H54 (cell line): ENCODE measurements around the gene MTX1.
"Not testable (repeated sequence)": the region's sequence is repeated elsewhere in the genome, so short reads cannot be mapped to it uniquely, and the experiment has no call there.

Experiments
- DNase-seq: peaks from one replicate; pipeline ENCODE4 v3.0.0; 2011; ENCODE audit warnings: low spot score, mixed read lengths; ENCODE audit not compliant: insufficient read length
- FAIRE-seq: peaks from 3 replicates; lab custom pipeline; 2011; peaks lifted over from hg19 to GRCh38; lab: Jason Lieb, UNC
- POLR2A ChIP-seq: IDR thresholded peaks from 2 replicates; pipeline ENCODE4 v1.6.1; 2011; ENCODE audit warnings: low read depth, mild to moderate bottlenecking, low read length

Gene MTX1

DNA sequence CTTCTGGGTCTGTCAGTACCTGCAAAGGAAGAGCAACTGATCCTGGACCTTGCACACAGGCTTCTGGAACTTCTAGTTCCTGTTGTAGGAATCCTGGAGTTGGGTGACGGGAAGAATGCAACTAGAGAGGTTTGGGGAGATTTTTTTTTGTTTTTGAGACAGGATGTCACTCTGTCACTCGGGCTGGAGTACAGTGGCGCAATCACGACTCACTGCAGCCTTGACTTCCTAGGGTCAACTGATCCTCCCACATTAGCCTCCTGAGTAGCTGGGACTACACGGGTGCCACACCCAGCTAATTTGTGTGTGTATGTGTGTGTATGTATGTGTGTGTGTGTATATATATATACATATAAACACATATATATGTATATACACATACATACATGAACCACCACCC, 28.0 kb downstream of the MTX1 start:
- no peak for TF ChIP-seq POLR2A
- no peak for FAIRE-seq
- DNase-seq = no peak

GRCh38 chr1:155241069-155241679, 32.7 kb downstream of the MTX1 start:
- DNase-seq (peak; percentile 63), FAIRE-seq (no peak)
- 0 out of 2 replicates have a peak, but pooled peaks have one; percentile 29 for TF ChIP-seq POLR2A

- no peak for FAIRE-seq
- no peak for DNase-seq
- TF ChIP-seq POLR2A = no peak
These were observed 33.4 kb downstream of the MTX1 start for GRCh38 chr1:155241841-155242264.

DNA sequence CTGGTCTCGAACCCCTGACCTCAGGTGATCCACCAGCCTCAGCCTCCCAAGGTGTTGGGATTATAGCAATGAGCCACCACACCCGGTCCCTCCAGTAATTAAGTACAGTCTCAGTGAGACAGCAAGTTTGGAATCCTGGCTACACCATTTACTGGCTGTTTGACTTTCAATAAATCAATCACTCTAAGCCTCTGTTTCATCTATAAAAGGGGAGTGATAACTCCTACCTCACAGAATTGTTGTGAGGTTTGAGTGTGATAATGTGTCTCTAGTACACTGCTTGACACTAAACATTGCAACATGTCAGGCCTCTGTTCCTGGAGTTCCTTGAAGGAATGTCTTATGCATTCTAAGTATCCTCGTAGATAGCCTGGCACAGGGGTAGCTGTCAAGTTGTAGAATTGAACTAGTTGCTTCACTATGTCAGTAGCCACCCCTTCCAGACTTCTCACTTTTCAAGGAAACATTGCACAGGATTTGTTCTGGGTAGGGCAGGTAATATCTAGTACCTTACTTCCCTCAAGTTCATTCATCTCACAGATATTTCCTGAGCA, 34.4 kb downstream of the MTX1 start:
- FAIRE-seq (no peak), DNase-seq (no peak)
- TF ChIP-seq POLR2A = no peak

- DNase-seq (peak; percentile 94), FAIRE-seq (no peak)
- peak; percentile 93 for TF ChIP-seq POLR2A
These were observed 36.1 kb downstream of the MTX1 start for GRCh38 chr1:155244368-155245162.

DNA sequence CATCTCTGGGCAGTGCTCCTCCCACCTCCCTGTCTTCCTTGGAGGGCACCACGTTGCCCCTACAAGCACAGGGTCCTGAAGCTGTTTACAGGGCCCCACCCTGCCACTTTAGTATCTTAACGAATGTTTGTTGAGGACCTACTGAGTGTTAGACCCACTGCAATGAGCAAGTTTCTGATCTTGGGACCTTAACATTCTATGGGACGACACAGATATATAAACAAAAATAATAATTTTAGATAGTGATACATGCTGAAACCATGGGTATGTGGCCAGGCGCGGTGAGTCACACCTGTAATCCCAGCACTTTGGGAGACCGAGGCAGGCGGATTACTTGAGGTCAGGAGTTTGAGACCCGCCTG, 36.6 kb downstream of the MTX1 start:
- no peak for TF ChIP-seq POLR2A
- FAIRE-seq (no peak), DNase-seq (no peak)

- FAIRE-seq = not testable (repeated sequence)
These were observed 38.3 kb downstream of the MTX1 start for GRCh38 chr1:155246796-155247195.

GRCh38 chr1:155247667-155248553, 39.4 kb downstream of the MTX1 start:
- no peak for TF ChIP-seq POLR2A
- FAIRE-seq (no peak), DNase-seq (no peak)

More at GRCh38 chr1:155246796-155247195, 38.3 kb downstream of the MTX1 start:
- DNase-seq = not testable (repeated sequence)

- DNase-seq = no peak
- no peak for FAIRE-seq
- TF ChIP-seq POLR2A = no peak
These were observed 41.7 kb downstream of the MTX1 start for GRCh38 chr1:155250246-155250632.

GRCh38 chr1:155250633-155251449, 42.3 kb downstream of the MTX1 start:
- TF ChIP-seq POLR2A = no peak
- DNase-seq = peak; percentile 95

DNA sequence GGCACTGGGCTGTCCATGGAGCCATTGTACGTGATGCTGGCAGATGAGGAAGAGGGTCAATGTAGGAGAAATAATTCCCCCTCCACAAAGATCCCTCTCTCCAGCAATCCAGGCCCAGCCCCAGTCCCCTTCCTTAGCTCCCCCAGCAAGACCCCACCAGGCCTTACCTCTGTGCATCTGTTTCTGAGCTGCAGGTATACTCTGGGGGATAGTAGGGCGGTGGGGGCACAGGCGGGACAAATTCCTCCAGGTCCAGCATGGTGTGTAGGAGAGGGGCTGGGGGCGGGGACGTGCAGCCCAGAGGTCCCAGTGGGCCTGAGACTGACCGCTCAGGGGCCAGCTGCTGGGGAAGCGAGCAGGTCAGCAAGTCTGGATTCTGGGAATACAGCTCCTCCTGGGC, 43.1 kb downstream of the MTX1 start:
- no peak for DNase-seq
- no peak for TF ChIP-seq POLR2A
- no peak for FAIRE-seq

More at GRCh38 chr1:155250633-155251449, 42.3 kb downstream of the MTX1 start:
- no peak for FAIRE-seq

DNA sequence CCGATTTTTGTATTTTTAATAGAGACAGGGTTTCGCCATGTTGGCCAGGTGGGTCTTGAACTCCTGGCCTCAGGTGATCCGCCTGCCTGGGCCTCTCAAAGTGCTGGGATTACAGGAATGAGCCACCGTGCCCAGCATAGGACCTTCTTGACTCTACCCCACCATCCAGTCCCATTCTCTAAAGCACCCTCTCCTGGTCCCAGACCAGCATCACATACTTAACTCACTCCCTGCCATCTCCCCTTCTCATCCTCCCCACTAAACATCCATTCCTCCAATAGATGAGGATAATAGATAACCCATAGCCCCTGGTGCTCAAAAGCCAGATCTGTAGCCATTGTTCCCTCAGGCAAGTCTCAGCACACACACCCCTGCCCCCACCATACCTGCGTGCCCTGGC, 44.7 kb downstream of the MTX1 start:
- no peak for DNase-seq
- no peak for TF ChIP-seq POLR2A
- FAIRE-seq = no peak

DNA sequence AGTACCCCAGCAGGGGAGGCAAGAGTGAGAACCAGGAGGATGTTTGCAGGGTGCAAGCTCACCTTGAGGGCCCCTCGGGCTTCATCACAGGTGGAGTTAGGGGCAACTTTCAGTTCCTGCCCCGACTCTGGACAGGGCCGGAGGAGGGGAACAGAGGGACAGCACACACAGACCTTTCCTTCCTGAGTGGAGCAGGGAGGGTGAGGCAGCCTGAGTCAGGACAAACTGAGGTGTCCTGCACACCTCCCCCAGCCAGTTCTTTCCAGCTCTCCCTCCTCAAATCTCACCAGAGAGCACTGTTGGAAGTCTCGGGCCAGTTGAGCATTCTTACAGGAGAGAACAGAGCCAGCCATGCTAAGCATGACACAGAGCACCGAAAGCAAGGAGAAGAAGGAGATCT, 45.3 kb downstream of the MTX1 start:
- no peak for DNase-seq
- no peak; the same call in 1 of the 2 replicates for TF ChIP-seq POLR2A
- no peak for FAIRE-seq
